IMR-90 (cell line): ENCODE results near the gene YEATS4. TPM values are rescaled to one million over a fixed set of nuclear protein-coding genes. Genes with fewer than 3 reads are reported as not detected.

ENCODE experiments used
- ATAC-seq: fragments of 200-7000 bp; cut with Tn5 transposase; 2 replicates; pipeline ENCODE4 v1.9.1; 2020; ENCODE audit warnings: low read depth, mild to moderate bottlenecking, moderate library complexity
- BruUV-seq: library from RNA; stranded (reverse); fragments of 400-500 nt; replicated peaks from 2 replicates; lab custom pipeline; 2021; lab: Mats Ljungman, UMichigan
- CTCF ChIA-PET: fragments of 300-600 bp; formaldehyde crosslinking; extraction: SDS; loops from one replicate; lab custom pipeline; 2021; ENCODE audit warnings: antibody characterized with exemption; lab: Yijun Ruan, JAX
- POLR2A ChIA-PET: fragments of 300-600 bp; sonication (Branson Sonifier 250); formaldehyde crosslinking; loops from one replicate; lab custom pipeline; 2022; ENCODE audit warnings: antibody characterized with exemption; ENCODE audit not compliant: unreplicated experiment; lab: Charles Lee
- DNase-seq: peaks from one replicate; pipeline ENCODE4 v3.0.0; 2013
- H2AFZ ChIP-seq: replicated peaks from 2 replicates; pipeline ENCODE3; 2013; ENCODE audit warnings: low read length, mild to moderate bottlenecking; ENCODE audit not compliant: poor library complexity
- H2AK5ac ChIP-seq: 2 replicates; pipeline ENCODE4 v1.6.1; 2013; ENCODE audit warnings: low read depth, low read length, inconsistent platforms
- H2AK9ac ChIP-seq: replicated peaks from 2 replicates; pipeline ENCODE3; 2013; ENCODE audit warnings: mild to moderate bottlenecking, low read depth, low read length, moderate library complexity; ENCODE audit not compliant: poor library complexity
- H2BK120ac ChIP-seq: 2 replicates; pipeline ENCODE4 v1.6.1; 2013; ENCODE audit warnings: low read depth, low read length, inconsistent platforms
- H2BK15ac ChIP-seq: 3 replicates; pipeline ENCODE4 v1.6.1; 2013; ENCODE audit warnings: low read depth, low read length, inconsistent platforms
- H2BK20ac ChIP-seq: 2 replicates; pipeline ENCODE4 v1.6.1; 2013; ENCODE audit warnings: low read depth, mild to moderate bottlenecking, inconsistent platforms, low read length, moderate library complexity
- H2BK5ac ChIP-seq: 2 replicates; pipeline ENCODE4 v1.6.1; 2013; ENCODE audit warnings: mild to moderate bottlenecking, low read depth, low read length, inconsistent platforms; ENCODE audit not compliant: poor library complexity, severe bottlenecking
- H3K14ac ChIP-seq: replicated peaks from 2 replicates; pipeline ENCODE4 v1.6.1; 2013; ENCODE audit warnings: low read depth, low read length, inconsistent platforms
- H3K18ac ChIP-seq: 2 replicates; pipeline ENCODE4 v1.6.1; 2013; ENCODE audit warnings: low read depth, low read length, control low read depth
- H3K23ac ChIP-seq: 2 replicates; pipeline ENCODE4 v1.6.1; 2013; ENCODE audit warnings: low read depth, low read length, inconsistent platforms
- H3K27ac ChIP-seq: 2 replicates; pipeline ENCODE4 v1.5.1; 2013; ENCODE audit warnings: mild to moderate bottlenecking, control low read depth, low read length; ENCODE audit not compliant: insufficient read depth
- H3K27me3 ChIP-seq: 2 replicates; pipeline ENCODE4 v1.6.1; 2013; ENCODE audit warnings: low read length; ENCODE audit not compliant: control insufficient read depth, insufficient read depth
- H3K36me3 ChIP-seq: 2 replicates; pipeline ENCODE4 v1.6.1; 2013; ENCODE audit warnings: low read length, mixed read lengths; ENCODE audit not compliant: control insufficient read depth, insufficient read depth
- H3K4ac ChIP-seq: 2 replicates; pipeline ENCODE4 v1.6.1; 2013; ENCODE audit warnings: low read depth, low read length, inconsistent platforms
- H3K4me1 ChIP-seq: 2 replicates; pipeline ENCODE4 v1.6.1; 2013; ENCODE audit warnings: low read length, mixed read lengths; ENCODE audit not compliant: control insufficient read depth, insufficient read depth
- H3K4me2 ChIP-seq: 2 replicates; pipeline ENCODE4 v1.6.1; 2013; ENCODE audit warnings: low read depth, mild to moderate bottlenecking, control low read depth, low read length, moderate library complexity
- H3K4me3 ChIP-seq: 2 replicates; pipeline ENCODE4 v1.5.1; 2013; ENCODE audit warnings: low read depth, mild to moderate bottlenecking, control low read depth, low read length, moderate library complexity; ENCODE audit not compliant: insufficient read depth
- H3K56ac ChIP-seq: 2 replicates; pipeline ENCODE4 v1.6.1; 2013; ENCODE audit warnings: low read length, inconsistent platforms; ENCODE audit not compliant: insufficient read depth; ENCODE audit errors: extremely low read depth
- H3K79me1 ChIP-seq, 2 experiments: 2 replicates each; pipeline ENCODE4 v1.6.1; 2013; ENCODE audit warnings: low read length in 2 of 2, inconsistent platforms in 1 of 2, low read depth in 1 of 2
- H3K9ac ChIP-seq: 2 replicates; pipeline ENCODE4 v1.6.1; 2013; ENCODE audit warnings: low read depth, low read length, control low read depth
- H3K9me1 ChIP-seq: 2 replicates; pipeline ENCODE4 v1.6.1; 2013; ENCODE audit warnings: low read length, inconsistent platforms; ENCODE audit not compliant: insufficient read depth
- H3K9me3 ChIP-seq: 2 replicates; pipeline ENCODE4 v1.6.1; 2013; ENCODE audit warnings: low read length; ENCODE audit not compliant: control insufficient read depth, insufficient read depth
- H4K20me1 ChIP-seq: 2 replicates; pipeline ENCODE4 v1.6.1; 2013; ENCODE audit warnings: low read length, inconsistent platforms; ENCODE audit not compliant: insufficient read depth
- H4K5ac ChIP-seq: 2 replicates; pipeline ENCODE4 v1.6.1; 2013; ENCODE audit warnings: mild to moderate bottlenecking, low read depth, low read length, control low read depth
- H4K8ac ChIP-seq, 2 experiments: 2 replicates each; pipeline ENCODE4 v1.6.1; 2013; ENCODE audit warnings: low read depth in 2 of 2, low read length in 2 of 2, control low read depth in 1 of 2, inconsistent platforms in 1 of 2
- H4K91ac ChIP-seq: 2 replicates; pipeline ENCODE4 v1.6.1; 2013; ENCODE audit warnings: low read depth, low read length, inconsistent platforms; ENCODE audit not compliant: insufficient read depth
- BHLHE40 ChIP-seq: fragments of 150-350 bp; IDR thresholded peaks from 2 replicates; pipeline ENCODE4 v1.6.1; 2016; ENCODE audit warnings: mild to moderate bottlenecking, low read depth, low read length
- CEBPB ChIP-seq: IDR thresholded peaks from 2 replicates; pipeline ENCODE4 v1.6.1; 2012; ENCODE audit warnings: low read depth, low read length, improper control_type of control experiment
- CHD1 ChIP-seq: IDR thresholded peaks from 2 replicates; pipeline ENCODE4 v1.6.1; 2012; ENCODE audit warnings: low read depth, low read length, improper control_type of control experiment
- CTCF ChIP-seq: conservative IDR thresholded peaks from 2 replicates; pipeline ENCODE4 v1.5.1; 2012; ENCODE audit warnings: mild to moderate bottlenecking, low read depth, low read length, improper control_type of control experiment
- FOS ChIP-seq: fragments of 150-350 bp; IDR thresholded peaks from 2 replicates; pipeline ENCODE4 v1.6.1; 2016; ENCODE audit warnings: low read depth, low read length
- MAZ ChIP-seq: IDR thresholded peaks from 2 replicates; pipeline ENCODE4 v1.6.1; 2012; ENCODE audit warnings: low read depth, mild to moderate bottlenecking, low read length, improper control_type of control experiment, moderate library complexity, borderline replicate concordance
- MXI1 ChIP-seq: IDR thresholded peaks from 2 replicates; pipeline ENCODE4 v1.6.1; 2012; ENCODE audit warnings: low read depth, mild to moderate bottlenecking, low read length, moderate library complexity, borderline replicate concordance
- NFE2L2 ChIP-seq: fragments of 150-350 bp; IDR thresholded peaks from 2 replicates; pipeline ENCODE4 v1.6.1; 2016; ENCODE audit warnings: low read depth, mild to moderate bottlenecking, low read length
- POLR2A ChIP-seq: IDR thresholded peaks from 2 replicates; pipeline ENCODE4 v1.6.1; 2012; ENCODE audit warnings: mild to moderate bottlenecking, low read depth, low read length
- RAD21 ChIP-seq: IDR thresholded peaks from 2 replicates; pipeline ENCODE4 v1.6.1; 2012; ENCODE audit warnings: low read length, improper control_type of control experiment
- RCOR1 ChIP-seq: IDR thresholded peaks from 2 replicates; pipeline ENCODE4 v1.6.1; 2012; ENCODE audit warnings: mild to moderate bottlenecking, low read length, improper control_type of control experiment; ENCODE audit not compliant: insufficient replicate concordance
- RFX5 ChIP-seq: IDR thresholded peaks from 2 replicates; pipeline ENCODE4 v1.8.0; 2012; ENCODE audit warnings: low read depth, mild to moderate bottlenecking, low read length, moderate library complexity
- SMC3 ChIP-seq: fragments of 150-350 bp; IDR thresholded peaks from 2 replicates; pipeline ENCODE4 v1.6.1; 2016; ENCODE audit warnings: low read depth, mild to moderate bottlenecking, antibody characterized with exemption, low read length, moderate library complexity
- WGBS, 2 experiments: methylation state at CpG; one replicate each; pipeline versions ENCODE4 v1.1.5 to v1.1.7; 2013; ENCODE audit warnings: missing lambda C conversion rate in 2 of 2; ENCODE audit not compliant: insufficient read length in 1 of 2; ENCODE audit errors: extremely low coverage in 2 of 2; 5-methylcytosine and 5-hydroxymethylcytosine counted together
- dilution Hi-C: fragments of 300-500 bp; cut with HindIII; formaldehyde crosslinking; loops from one replicate; pipeline ENCODE4 v1.14.3; 2018; ENCODE audit warnings: low sequenced_read_pairs; ENCODE audit not compliant: unreplicated experiment
- in situ Hi-C: fragments of 300-500 bp; cut with MboI; formaldehyde crosslinking; loops from 3 replicates; pipeline ENCODE4 v1.14.3; 2019; ENCODE audit warnings: low sequenced_read_pairs, inconsistent platforms, mixed read lengths
- intact Hi-C: fragments of 100-400 bp; cut with micrococcal nuclease; formaldehyde crosslinking; loops from 2 replicates; pipeline ENCODE4 v1.10.0; 2022
- polyA plus RNA-seq, 3 experiments: library from polyadenylated mRNA; depleted of rRNA; stranded (reverse); fragments of >200 nt; gene quantifications; 2 replicates each; pipeline ENCODE4 v1.2.3, GENCODE V29; 2012; ENCODE audit warnings: low replicate concordance in 1 of 3
- total RNA-seq: library from RNA; depleted of rRNA; stranded (reverse); fragments of >200 nt; gene quantifications from 2 replicates; pipeline ENCODE4 v1.2.3, GENCODE V29; 2012
- TF ChIP-seq, protein P1 (sequence below): fragments of 150-350 bp; IDR thresholded peaks from 2 replicates; pipeline ENCODE4 v1.6.1; 2016; ENCODE audit warnings: low read depth, mild to moderate bottlenecking, low read length, moderate library complexity, borderline replicate concordance

The YEATS4 gene
- total and polyA plus RNA-seq, 2 of the 4 experiments (the other 2 are of a cell fraction), result 6.9 to 15.1 TPM

DNA sequence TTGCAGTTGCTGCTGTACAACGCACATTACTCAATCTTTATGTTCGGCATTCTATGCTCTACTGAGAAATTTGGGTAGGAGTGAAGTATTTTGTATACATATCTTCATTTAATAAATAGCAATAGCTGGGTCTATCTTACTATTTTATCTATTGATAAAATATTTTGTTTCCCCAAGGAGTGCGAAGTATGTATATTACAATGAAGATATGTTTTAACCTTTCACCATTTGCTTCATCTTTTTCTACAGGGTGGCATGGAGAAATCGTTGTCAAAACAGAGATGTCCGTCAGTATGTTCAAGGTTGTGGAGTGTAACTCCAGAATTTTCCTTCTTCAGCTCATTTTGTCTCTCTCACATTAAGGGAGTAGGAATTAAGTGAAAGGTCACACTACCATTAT lies 6.6 kb upstream of the YEATS4 start:
- DNase-seq (no peak), ATAC-seq (no peak)
- Histone ChIP-seq H3K79me1 (no peaks in the 10 kb centered on the region), H3K14ac (no peak overlapping the region), H3K36me3 (no peaks in the 10 kb centered on the region), H2BK15ac (no peak overlapping the region), H3K9ac (no peak overlapping the region), H2AFZ (no peak overlapping the region), H2AK9ac (no peak overlapping the region), H3K4ac (no peak overlapping the region), H3K27ac (no peak overlapping the region), H4K91ac (no peak overlapping the region), H2AK5ac (no peak overlapping the region), H3K9me3 (no peaks in the 10 kb centered on the region), H3K27me3 (0 out of 2 replicates have a peak, but pooled peaks cover 3% of the 10 kb centered on the region), H3K4me1 (no peaks in the 10 kb centered on the region), H2BK120ac (no peak overlapping the region), H3K56ac (no peak overlapping the region), H3K4me2 (no peak overlapping the region), H3K4me3 (no peak overlapping the region), H2BK20ac (no peak overlapping the region), H3K23ac (no peak overlapping the region), H4K5ac (no peak overlapping the region), H4K8ac (no peak overlapping the region), H3K9me1 (no peaks in the 10 kb centered on the region), H4K20me1 (no peaks in the 10 kb centered on the region), H2BK5ac (no peak overlapping the region), H3K18ac (no peak overlapping the region)
- no CpG with 5 or more reads among the region's 5 CpGs for WGBS, 2 experiments
- dilution Hi-C loops (no loop called here), in situ Hi-C loops (no loop called here), intact Hi-C loops (loop anchor here (10.0 kb wide), 1 partner anchor 382 kb away; the partner anchor contains the start of gene RAB3IP)
- TF ChIP-seq CEBPB (no peak), MXI1 (no peak), POLR2A (no peak), NFE2L2 (no peak), RAD21 (no peak), RFX5 (no peak), RCOR1 (no peak), CHD1 (no peak), MAZ (no peak), CTCF (no peak), SMC3 (no peak), FOS (no peak), BHLHE40 (no peak)
- TF ChIP-seq, protein P1, sequence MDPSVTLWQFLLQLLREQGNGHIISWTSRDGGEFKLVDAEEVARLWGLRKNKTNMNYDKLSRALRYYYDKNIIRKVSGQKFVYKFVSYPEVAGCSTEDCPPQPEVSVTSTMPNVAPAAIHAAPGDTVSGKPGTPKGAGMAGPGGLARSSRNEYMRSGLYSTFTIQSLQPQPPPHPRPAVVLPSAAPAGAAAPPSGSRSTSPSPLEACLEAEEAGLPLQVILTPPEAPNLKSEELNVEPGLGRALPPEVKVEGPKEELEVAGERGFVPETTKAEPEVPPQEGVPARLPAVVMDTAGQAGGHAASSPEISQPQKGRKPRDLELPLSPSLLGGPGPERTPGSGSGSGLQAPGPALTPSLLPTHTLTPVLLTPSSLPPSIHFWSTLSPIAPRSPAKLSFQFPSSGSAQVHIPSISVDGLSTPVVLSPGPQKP, result no peak
- CTCF ChIA-PET, result no interaction called here
- POLR2A ChIA-PET, result no interaction called here
- no TSS peak for BruUV-seq
